Esophagus squamous epithelium (tissue), 4 donors: ENCODE results near the gene CDON.

Source experiments
- CTCF ChIP-seq, 6 experiments: fragments of 450-650 bp in 4 of 6; fragments of 200-600 bp in 2 of 6; sonication (generic) in 2 of 6; IDR thresholded peaks; one replicate each; pipeline ENCODE4 v1.5.1; 2016 to 2019; ENCODE audit warnings: antibody characterized with exemption in 6 of 6, mild to moderate bottlenecking in 4 of 6, moderate library complexity in 4 of 6
- POLR2A ChIP-seq, 4 donors: fragments of 450-650 bp; IDR thresholded peaks; one replicate each; pipeline ENCODE4 v1.6.1; 2017; ENCODE audit warnings: antibody characterized with exemption in 4 of 4, mild to moderate bottlenecking in 4 of 4, moderate library complexity in 3 of 4

GRCh38 chr11:125946712-125947418 is 115.8 kb downstream of the CDON start:
- TF ChIP-seq CTCF (IDR thresholded peaks at IDR 0.05): no peak
- no peak for TF ChIP-seq POLR2A (IDR thresholded peaks at IDR 0.05)
